Suprapubic skin (tissue), 4 donors: ENCODE results near the gene NEU3. TPM values are rescaled to one million over a fixed set of nuclear protein-coding genes. Genes with fewer than 3 reads are reported as not detected.
"Not testable (repeated sequence)": the region's sequence is repeated elsewhere in the genome, so short reads cannot be mapped to it uniquely, and the experiment has no call there.

Source experiments
- DNase-seq, 2 donors: peaks; one replicate each; pipeline ENCODE4 v3.0.0-alpha.2; 2019; ENCODE audit warnings: low spot score in 2 of 2
- H3K27ac ChIP-seq: fragments of 200-600 bp; sonication (generic); one replicate; pipeline ENCODE4 v1.5.1; 2019
- H3K27me3 ChIP-seq: fragments of 200-600 bp; sonication (generic); one replicate; pipeline ENCODE4 v1.5.1; 2019
- H3K36me3 ChIP-seq: fragments of 200-600 bp; sonication (generic); one replicate; pipeline ENCODE4 v1.5.1; 2019
- H3K4me1 ChIP-seq: fragments of 200-600 bp; sonication (generic); one replicate; pipeline ENCODE4 v1.5.1; 2019
- H3K4me3 ChIP-seq: fragments of 200-600 bp; sonication (generic); one replicate; pipeline ENCODE4 v1.5.1; 2019; ENCODE audit warnings: mild to moderate bottlenecking
- H3K9me3 ChIP-seq: fragments of 200-600 bp; sonication (generic); one replicate; pipeline ENCODE4 v1.5.1; 2019
- CTCF ChIP-seq, 2 donors: fragments of 200-600 bp in 1 of 2; fragments of 450-650 bp in 1 of 2; sonication (generic) in 1 of 2; IDR thresholded peaks; one replicate each; pipeline ENCODE4 v1.5.1; 2016 to 2019; ENCODE audit warnings: antibody characterized with exemption in 2 of 2, mild to moderate bottlenecking in 1 of 2, moderate library complexity in 1 of 2
- EP300 ChIP-seq: sonication (generic); formaldehyde crosslinking; IDR thresholded peaks from one replicate; pipeline ENCODE4 v1.6.1; 2017; ENCODE audit warnings: antibody characterized with exemption
- POLR2A ChIP-seq, 2 donors: fragments of 450-650 bp; IDR thresholded peaks; one replicate each; pipeline ENCODE4 v1.6.1; 2017; ENCODE audit warnings: antibody characterized with exemption in 2 of 2, mild to moderate bottlenecking in 2 of 2, moderate library complexity in 2 of 2
- POLR2AphosphoS5 ChIP-seq, 3 donors: sonication (generic); formaldehyde crosslinking; IDR thresholded peaks; one replicate each; pipeline ENCODE4 v1.6.1; 2017; ENCODE audit warnings: antibody characterized with exemption in 3 of 3
- WGBS: methylation state at CpG from one replicate; pipeline ENCODE4 v1.1.5; 2018; 5-methylcytosine and 5-hydroxymethylcytosine counted together
- total RNA-seq, 4 donors: library from RNA; depleted of rRNA; stranded (reverse); fragments of >200 nt; gene quantifications; one replicate each; pipeline ENCODE4 v1.1.0, GENCODE V29; 2016

NEU3 gene
- total RNA-seq, 4 donors from 2014 or later: 8.0 to 19.4 (median 12.6) TPM

GRCh38 chr11:75035256-75035655, 46.5 kb downstream of the NEU3 start:
- H3K4me3 ChIP-seq: no peak overlapping the region
- 84% methylated on average over 5 of the region's 5 CpGs for WGBS
- H3K27me3 ChIP-seq: no peaks in the 10 kb centered on the region
- H3K4me1 ChIP-seq: no peaks in the 10 kb centered on the region
- no peaks in the 10 kb centered on the region for H3K36me3 ChIP-seq
- no peak for DNase-seq
- H3K9me3 ChIP-seq: no peaks in the 10 kb centered on the region
- no peak overlapping the region for H3K27ac ChIP-seq
- TF ChIP-seq CTCF (IDR thresholded peaks at IDR 0.05): no peak
- no peak for TF ChIP-seq EP300
- TF ChIP-seq POLR2AphosphoS5 (IDR thresholded peaks at IDR 0.05): no peak

- Histone ChIP-seq H3K27ac (no peak overlapping the region), H3K27me3 (no peaks in the 10 kb centered on the region), H3K36me3 (no peaks in the 10 kb centered on the region), H3K4me3 (no peak overlapping the region), H3K9me3 (no peaks in the 10 kb centered on the region), H3K4me1 (no peaks in the 10 kb centered on the region)
- no peak for DNase-seq
- 76% methylated on average over 3 of the region's 3 CpGs for whole genome bisulfite sequencing
- TF ChIP-seq EP300 (no peak), CTCF (IDR thresholded peaks at IDR 0.05) (no peak), POLR2A (IDR thresholded peaks at IDR 0.05) (no peak), POLR2AphosphoS5 (IDR thresholded peaks at IDR 0.05) (no peak)
These were observed 47.3 kb downstream of the NEU3 start for GRCh38 chr11:75035911-75036565.

- no peaks in the 10 kb centered on the region for H3K4me1 ChIP-seq
- TF ChIP-seq POLR2AphosphoS5 (IDR thresholded peaks at IDR 0.05) (no peak), CTCF (IDR thresholded peaks at IDR 0.05) (no peak), POLR2A (IDR thresholded peaks at IDR 0.05) (no peak), EP300 (no peak)
- no peaks in the 10 kb centered on the region for H3K27me3 ChIP-seq
- no peak for DNase-seq
- H3K4me3 ChIP-seq: no peak overlapping the region
- WGBS: 95% methylated on average over 11 of the region's 11 CpGs
- H3K9me3 ChIP-seq: no peaks in the 10 kb centered on the region
- no peaks in the 10 kb centered on the region for H3K36me3 ChIP-seq
- H3K27ac ChIP-seq: no peak overlapping the region
These were observed 51.5 kb downstream of the NEU3 start for GRCh38 chr11:75040167-75040770.

GRCh38 chr11:75041263-75041662, 52.5 kb downstream of the NEU3 start:
- no peak overlapping the region for H3K27ac ChIP-seq
- H3K4me1 ChIP-seq: no peaks in the 10 kb centered on the region
- no peaks in the 10 kb centered on the region for H3K36me3 ChIP-seq
- no peaks in the 10 kb centered on the region for H3K27me3 ChIP-seq
- 89% methylated on average over 2 of the region's 2 CpGs for WGBS
- TF ChIP-seq EP300: no peak
- no peak for TF ChIP-seq POLR2AphosphoS5 (IDR thresholded peaks at IDR 0.05)
- H3K9me3 ChIP-seq: no peaks in the 10 kb centered on the region
- H3K4me3 ChIP-seq: no peak overlapping the region
- no peak for DNase-seq

GRCh38 chr11:75041821-75042220, 53.1 kb downstream of the NEU3 start:
- not testable (repeated sequence) for H3K9me3 ChIP-seq, H3K36me3 ChIP-seq, H3K27me3 ChIP-seq, H3K27ac ChIP-seq, H3K4me3 ChIP-seq, H3K4me1 ChIP-seq, DNase-seq
- WGBS: 55% methylated on average over 3 of the region's 3 CpGs

- not testable (repeated sequence) for H3K4me3 ChIP-seq, H3K27ac ChIP-seq, H3K36me3 ChIP-seq, DNase-seq, H3K4me1 ChIP-seq, H3K9me3 ChIP-seq, H3K27me3 ChIP-seq
- 83% methylated on average over 12 of the region's 15 CpGs for WGBS
These were observed 55.8 kb downstream of the NEU3 start for GRCh38 chr11:75044381-75045170.

- not testable (repeated sequence) for DNase-seq
These were observed 57.9 kb downstream of the NEU3 start for GRCh38 chr11:75046668-75047067.

More at GRCh38 chr11:75046668-75047067, 57.9 kb downstream of the NEU3 start:
- H3K27me3 ChIP-seq, H3K4me1 ChIP-seq, H3K36me3 ChIP-seq, H3K4me3 ChIP-seq, H3K27ac ChIP-seq, H3K9me3 ChIP-seq: not testable (repeated sequence)
- 88% methylated on average over 5 of the region's 5 CpGs for WGBS
